HL-60 (cell line): ENCODE results near the gene SMC3.
"Not testable (repeated sequence)": the region's sequence is repeated elsewhere in the genome, so short reads cannot be mapped to it uniquely, and the experiment has no call there.

Source experiments
- DNase-seq, 2 experiments: peaks; one replicate each; pipeline ENCODE4 v3.0.0-alpha.2; 2010 to 2020; ENCODE audit warnings: low read depth in 1 of 2, low spot score in 1 of 2
- H3K27ac ChIP-seq: fragments of 250-450 bp; sonication (Bioruptor Pico); replicated peaks from 2 replicates; pipeline ENCODE4 v1.5.1; 2020; ENCODE audit warnings: mild to moderate bottlenecking, moderate library complexity
- H3K27me3 ChIP-seq: fragments of 250-450 bp; sonication (Bioruptor Pico); 2 replicates; pipeline ENCODE4 v1.5.1; 2021; ENCODE audit warnings: mild to moderate bottlenecking, moderate library complexity; ENCODE audit not compliant: insufficient read depth, poor library complexity, severe bottlenecking
- H3K4me3 ChIP-seq: replicated peaks from 2 replicates; pipeline ENCODE4 v1.5.1; 2011; ENCODE audit warnings: mild to moderate bottlenecking, control low read depth, low read length; ENCODE audit not compliant: insufficient read depth
- GABPA ChIP-seq: IDR thresholded peaks from 2 replicates; pipeline ENCODE4 v1.6.1; 2012; ENCODE audit warnings: low read depth
- POLR2AphosphoS5 ChIP-seq: IDR thresholded peaks from 2 replicates; pipeline ENCODE4 v1.6.1; 2012; ENCODE audit warnings: low read depth
- REST ChIP-seq: IDR thresholded peaks from 2 replicates; pipeline ENCODE4 v1.6.1; 2012; ENCODE audit warnings: low read depth; ENCODE audit not compliant: insufficient replicate concordance
- SPI1 ChIP-seq: IDR thresholded peaks from 2 replicates; pipeline ENCODE4 v1.6.1; 2012; ENCODE audit warnings: low read depth, mild to moderate bottlenecking, borderline replicate concordance
- TF ChIP-seq, protein P1 (sequence below): IDR thresholded peaks from one replicate; pipeline ENCODE4 v1.5.1; 2011; ENCODE audit warnings: low read length, control low read depth, inconsistent platforms; ENCODE audit not compliant: insufficient read depth

SMC3 gene

GRCh38 chr10:110601581-110601980, 34.1 kb downstream of the SMC3 start:
- DNase-seq, result no peak
- no peaks in the 10 kb centered on the region for H3K27me3 ChIP-seq
- no peak overlapping the region for H3K27ac ChIP-seq
- TF ChIP-seq REST (no peak), SPI1 (no peak), GABPA (no peak), POLR2AphosphoS5 (no peak)
- TF ChIP-seq, protein P1, sequence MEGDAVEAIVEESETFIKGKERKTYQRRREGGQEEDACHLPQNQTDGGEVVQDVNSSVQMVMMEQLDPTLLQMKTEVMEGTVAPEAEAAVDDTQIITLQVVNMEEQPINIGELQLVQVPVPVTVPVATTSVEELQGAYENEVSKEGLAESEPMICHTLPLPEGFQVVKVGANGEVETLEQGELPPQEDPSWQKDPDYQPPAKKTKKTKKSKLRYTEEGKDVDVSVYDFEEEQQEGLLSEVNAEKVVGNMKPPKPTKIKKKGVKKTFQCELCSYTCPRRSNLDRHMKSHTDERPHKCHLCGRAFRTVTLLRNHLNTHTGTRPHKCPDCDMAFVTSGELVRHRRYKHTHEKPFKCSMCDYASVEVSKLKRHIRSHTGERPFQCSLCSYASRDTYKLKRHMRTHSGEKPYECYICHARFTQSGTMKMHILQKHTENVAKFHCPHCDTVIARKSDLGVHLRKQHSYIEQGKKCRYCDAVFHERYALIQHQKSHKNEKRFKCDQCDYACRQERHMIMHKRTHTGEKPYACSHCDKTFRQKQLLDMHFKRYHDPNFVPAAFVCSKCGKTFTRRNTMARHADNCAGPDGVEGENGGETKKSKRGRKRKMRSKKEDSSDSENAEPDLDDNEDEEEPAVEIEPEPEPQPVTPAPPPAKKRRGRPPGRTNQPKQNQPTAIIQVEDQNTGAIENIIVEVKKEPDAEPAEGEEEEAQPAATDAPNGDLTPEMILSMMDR, result no peak
- H3K4me3 ChIP-seq, result no peak overlapping the region

GRCh38 chr10:110608087-110608486, 40.6 kb downstream of the SMC3 start:
- no peak for DNase-seq
- Histone ChIP-seq H3K4me3 (no peak overlapping the region), H3K27me3 (no peaks in the 10 kb centered on the region), H3K27ac (no peak overlapping the region)
- TF ChIP-seq GABPA (no peak), REST (no peak), SPI1 (no peak), POLR2AphosphoS5 (no peak)
- TF ChIP-seq, protein P1, result no peak

DNA sequence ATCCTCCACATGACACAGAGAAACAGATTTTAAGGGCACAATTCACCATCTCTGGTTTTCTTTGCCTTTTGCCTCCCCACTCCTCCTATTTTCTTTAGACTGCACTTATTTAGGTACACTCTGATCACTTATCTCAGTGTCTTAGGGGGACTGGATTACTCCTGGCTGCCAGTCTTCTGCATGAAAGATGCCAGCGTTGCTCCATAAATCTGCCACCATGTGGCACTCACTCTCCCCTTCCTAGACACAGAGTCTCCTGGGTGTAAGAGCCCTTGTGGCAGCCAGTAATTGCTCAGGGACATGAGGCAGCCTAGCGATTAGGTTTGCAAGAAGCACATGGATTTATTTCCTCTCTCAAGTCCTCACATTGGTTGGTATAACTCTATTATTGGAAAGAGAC, 42.1 kb downstream of the SMC3 start:
- no peak for TF ChIP-seq SPI1
- Histone ChIP-seq H3K27me3 (no peaks in the 10 kb centered on the region), H3K27ac (no peak overlapping the region), H3K4me3 (no peak overlapping the region)
- peak in 1 of 2 experiments; percentile 23 for DNase-seq

GRCh38 chr10:110610308-110610774, 42.8 kb downstream of the SMC3 start:
- no peak overlapping the region for H3K4me3 ChIP-seq
- peak in 1 of 2 experiments; percentile 59 for DNase-seq

DNA sequence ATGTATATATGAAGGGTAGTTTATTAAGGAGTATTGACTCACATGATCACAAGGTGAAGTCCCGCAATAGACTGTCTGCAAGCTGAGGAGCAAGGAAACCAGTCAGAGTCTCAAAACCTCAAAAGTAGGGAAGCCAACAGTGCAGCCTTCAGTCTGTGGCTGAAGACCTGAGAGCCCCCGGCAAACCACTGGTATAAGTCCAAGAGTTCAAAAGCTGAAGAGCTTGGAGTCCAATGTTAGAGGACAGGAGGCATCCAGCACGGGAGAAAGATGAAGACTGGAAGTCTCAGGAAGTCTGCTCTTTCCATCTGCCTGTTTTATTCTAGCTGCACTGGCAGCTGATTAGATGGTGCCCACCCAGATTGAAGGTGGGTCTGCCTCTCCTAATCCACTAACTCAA, 43.3 kb downstream of the SMC3 start:
- not testable (repeated sequence) for H3K27ac ChIP-seq, DNase-seq, H3K27me3 ChIP-seq, H3K4me3 ChIP-seq

More at GRCh38 chr10:110610308-110610774, 42.8 kb downstream of the SMC3 start:
- H3K27me3 ChIP-seq, result no peaks in the 10 kb centered on the region
- TF ChIP-seq, protein P1, result peak; percentile 68
- TF ChIP-seq POLR2AphosphoS5, result no peak
- no peak overlapping the region for H3K27ac ChIP-seq
